Lower leg skin (tissue), 3 donors: ENCODE data around the gene CDO1.

Experiments
- POLR2A ChIP-seq, 2 donors: fragments of 450-650 bp; IDR thresholded peaks; one replicate each; pipeline ENCODE4 v1.6.1; 2016 to 2017; ENCODE audit warnings: antibody characterized with exemption in 2 of 2, mild to moderate bottlenecking in 1 of 2, moderate library complexity in 1 of 2
- TF ChIP-seq, protein P1 (sequence below), 3 donors: fragments of 450-650 bp; IDR thresholded peaks; one replicate each; pipeline ENCODE4 v1.5.1; 2016; ENCODE audit warnings: antibody characterized with exemption in 3 of 3, mild to moderate bottlenecking in 3 of 3, moderate library complexity in 2 of 3

- TF ChIP-seq, protein P1, sequence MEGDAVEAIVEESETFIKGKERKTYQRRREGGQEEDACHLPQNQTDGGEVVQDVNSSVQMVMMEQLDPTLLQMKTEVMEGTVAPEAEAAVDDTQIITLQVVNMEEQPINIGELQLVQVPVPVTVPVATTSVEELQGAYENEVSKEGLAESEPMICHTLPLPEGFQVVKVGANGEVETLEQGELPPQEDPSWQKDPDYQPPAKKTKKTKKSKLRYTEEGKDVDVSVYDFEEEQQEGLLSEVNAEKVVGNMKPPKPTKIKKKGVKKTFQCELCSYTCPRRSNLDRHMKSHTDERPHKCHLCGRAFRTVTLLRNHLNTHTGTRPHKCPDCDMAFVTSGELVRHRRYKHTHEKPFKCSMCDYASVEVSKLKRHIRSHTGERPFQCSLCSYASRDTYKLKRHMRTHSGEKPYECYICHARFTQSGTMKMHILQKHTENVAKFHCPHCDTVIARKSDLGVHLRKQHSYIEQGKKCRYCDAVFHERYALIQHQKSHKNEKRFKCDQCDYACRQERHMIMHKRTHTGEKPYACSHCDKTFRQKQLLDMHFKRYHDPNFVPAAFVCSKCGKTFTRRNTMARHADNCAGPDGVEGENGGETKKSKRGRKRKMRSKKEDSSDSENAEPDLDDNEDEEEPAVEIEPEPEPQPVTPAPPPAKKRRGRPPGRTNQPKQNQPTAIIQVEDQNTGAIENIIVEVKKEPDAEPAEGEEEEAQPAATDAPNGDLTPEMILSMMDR (IDR thresholded peaks at IDR 0.05), result no peak
- TF ChIP-seq POLR2A (IDR thresholded peaks at IDR 0.05), result no peak
These were observed 27.1 kb upstream of the CDO1 start for GRCh38 chr5:115843444-115844130.
